GM18526 (cell line): ENCODE results near the gene GASK1B.

Experiments used
- POLR2A ChIP-seq: IDR thresholded peaks from 3 replicates; pipeline ENCODE4 v1.6.1; 2011; ENCODE audit not compliant: insufficient read length; ENCODE audit errors: extremely low read depth

Gene GASK1B

DNA sequence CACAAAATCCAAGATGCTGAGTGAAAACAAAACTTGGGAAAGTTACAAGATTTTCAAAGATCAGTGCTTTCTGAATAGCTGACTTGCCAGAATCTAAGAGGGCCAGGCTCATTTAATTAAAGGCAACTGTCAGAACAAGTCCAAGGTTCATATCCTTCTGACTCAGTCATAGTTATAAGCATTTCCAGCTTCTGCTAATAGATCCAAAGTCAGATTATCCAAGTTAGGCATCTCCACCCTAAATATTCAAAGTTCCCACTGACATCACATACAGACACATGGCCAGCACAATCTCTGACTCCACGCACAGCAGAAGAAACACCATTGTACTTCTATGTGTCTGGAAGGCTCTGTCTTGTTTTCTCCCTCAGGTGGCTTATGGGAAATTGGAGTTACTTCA, 41.8 kb downstream of the GASK1B start:
- TF ChIP-seq POLR2A, result no peak

DNA sequence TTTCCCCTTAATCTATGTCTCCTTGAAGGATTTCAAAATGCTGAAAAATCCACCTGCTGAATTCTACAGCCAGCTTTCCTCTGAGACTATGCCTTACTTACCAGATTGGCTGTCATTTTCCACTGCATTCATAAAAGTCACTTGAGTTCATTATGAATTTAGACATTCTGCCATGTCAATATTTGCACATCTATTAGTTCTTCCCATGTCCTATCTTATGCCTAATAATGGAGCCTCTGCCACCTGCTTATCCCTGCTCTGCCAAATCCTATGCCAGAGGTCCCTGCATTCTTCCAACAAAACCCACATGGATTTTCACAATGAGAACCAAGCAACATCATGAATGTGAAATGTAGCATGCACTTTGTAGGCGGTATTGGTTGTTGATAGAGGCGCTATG, 42.6 kb downstream of the GASK1B start:
- no peak for TF ChIP-seq POLR2A

DNA sequence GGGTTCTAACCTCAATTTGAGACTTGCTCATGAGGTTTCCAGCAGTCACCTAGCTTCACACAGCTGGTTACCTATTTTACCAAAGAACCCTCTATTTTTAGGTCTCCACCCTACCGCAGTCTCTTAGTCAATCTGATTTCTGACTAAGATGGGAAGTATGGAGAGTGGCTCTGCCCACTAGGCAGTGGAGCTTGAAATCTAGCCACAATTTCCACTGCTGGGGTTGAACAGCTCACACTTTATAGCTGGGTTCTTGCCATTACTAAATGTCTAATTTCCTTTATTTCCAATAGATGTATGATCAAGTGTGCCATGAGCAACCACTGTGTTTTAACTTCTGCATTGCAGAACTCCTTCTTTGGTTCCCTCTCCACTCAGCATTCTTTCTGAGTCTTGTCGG, 43.1 kb downstream of the GASK1B start:
- TF ChIP-seq POLR2A, result no peak

GRCh38 chr4:158128540-158128939, 44.3 kb downstream of the GASK1B start:
- no peak for TF ChIP-seq POLR2A

DNA sequence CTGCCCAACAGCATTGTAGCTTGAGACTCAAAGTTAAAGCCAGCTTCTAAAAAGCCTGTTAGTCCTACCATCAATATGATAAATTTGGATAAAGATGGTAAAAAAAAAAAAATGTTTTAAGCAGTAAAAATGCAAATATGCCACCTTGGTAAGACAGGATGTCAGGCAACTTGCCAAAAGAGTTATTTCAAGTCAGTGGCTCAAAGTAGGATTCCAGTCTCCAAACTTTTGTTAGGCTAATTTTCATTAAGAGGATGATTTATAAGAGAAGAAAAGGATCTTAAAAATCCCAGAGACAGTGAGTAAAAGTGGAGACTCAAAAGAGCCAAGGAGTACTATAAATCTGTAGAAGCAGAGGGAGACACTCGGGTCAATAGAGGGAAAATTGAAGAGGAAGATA, 47.5 kb downstream of the GASK1B start:
- TF ChIP-seq POLR2A, result no peak
